AG20443 (cell line): ENCODE results near the gene CHD6.
A peak's percentile ranks its signal among the peaks of the same experiment; 100 is the strongest.

Experiments used
- DNase-seq: peaks from one replicate; pipeline ENCODE4 v3.0.0; 2012; ENCODE audit warnings: low spot score, mixed read lengths

The CHD6 gene

GRCh38 chr20:41507851-41508250, 110.3 kb downstream of the CHD6 start:
- no peak for DNase-seq

DNA sequence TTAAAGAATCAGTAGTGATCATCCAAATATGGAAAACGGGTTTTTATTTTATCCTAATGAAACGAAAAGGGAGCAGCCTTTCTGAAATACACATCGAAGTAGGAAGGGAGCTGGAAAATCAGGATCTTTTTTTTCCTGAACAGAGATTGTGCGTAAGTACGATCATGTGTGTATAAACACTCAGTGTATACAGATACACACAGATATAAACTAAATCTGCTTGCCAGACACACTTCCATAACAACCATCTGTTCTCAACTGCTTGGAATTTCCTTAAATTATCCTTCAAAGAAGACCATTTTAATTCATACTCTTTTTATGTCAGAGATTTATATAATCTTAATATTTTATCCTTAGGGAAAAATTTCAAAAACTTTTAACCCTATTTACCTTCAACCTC, 110.7 kb downstream of the CHD6 start:
- no peak for DNase-seq

GRCh38 chr20:41506192-41506915, 111.8 kb downstream of the CHD6 start:
- DNase-seq, result no peak

DNA sequence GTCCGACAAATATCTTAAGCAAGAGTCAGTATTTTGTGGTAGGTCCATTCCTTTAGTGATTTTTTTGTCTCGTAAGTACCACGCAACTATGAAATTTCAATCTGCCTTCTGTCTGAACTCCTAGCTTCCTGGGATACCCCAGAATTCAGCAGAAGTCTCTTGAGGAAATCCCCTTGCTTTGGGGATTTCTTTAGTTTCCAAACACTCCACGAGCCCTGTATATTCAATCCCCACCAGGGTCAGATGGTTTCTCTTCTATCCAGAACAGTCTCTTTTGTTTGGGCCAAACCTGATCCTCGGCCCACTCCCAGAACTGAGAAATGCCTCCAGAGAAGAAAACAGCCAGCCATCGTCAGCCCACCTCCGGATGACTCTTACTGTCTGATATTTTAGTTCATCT, 113.0 kb downstream of the CHD6 start:
- DNase-seq, result no peak

GRCh38 chr20:41501376-41501775, 116.8 kb downstream of the CHD6 start:
- no peak for DNase-seq

- no peak for DNase-seq
Measured at GRCh38 chr20:41499961-41500725, 118.0 kb downstream of the CHD6 start.

GRCh38 chr20:41499064-41499463, 119.1 kb downstream of the CHD6 start:
- DNase-seq, result no peak

GRCh38 chr20:41497186-41497895, 120.8 kb downstream of the CHD6 start:
- DNase-seq, result no peak

- no peak for DNase-seq
Measured at GRCh38 chr20:41494451-41494850, 123.7 kb downstream of the CHD6 start.

DNA sequence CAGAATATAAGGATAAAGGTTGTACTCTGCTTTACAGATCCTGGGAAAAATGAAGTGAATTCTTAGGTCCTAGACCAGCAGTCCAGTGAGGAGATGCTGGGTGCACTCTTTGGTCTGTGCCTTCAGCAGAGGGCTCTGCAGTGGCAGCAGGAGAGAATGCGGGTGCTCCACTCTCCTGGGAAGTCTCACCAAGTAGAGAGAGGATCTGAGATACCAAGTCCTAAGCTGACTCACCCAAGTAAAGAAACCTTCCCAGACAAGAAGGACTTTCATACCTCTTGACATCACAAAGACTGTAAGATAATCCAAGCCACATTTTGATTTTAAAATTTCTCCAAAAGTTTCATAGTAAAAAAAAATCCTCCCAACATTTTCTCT, 134.6 kb downstream of the CHD6 start:
- DNase-seq, result peak; percentile 32

GRCh38 chr20:41482647-41483552, 135.3 kb downstream of the CHD6 start:
- peak; percentile 76 for DNase-seq

GRCh38 chr20:41480054-41480770, 138.0 kb downstream of the CHD6 start:
- DNase-seq, result no peak

DNA sequence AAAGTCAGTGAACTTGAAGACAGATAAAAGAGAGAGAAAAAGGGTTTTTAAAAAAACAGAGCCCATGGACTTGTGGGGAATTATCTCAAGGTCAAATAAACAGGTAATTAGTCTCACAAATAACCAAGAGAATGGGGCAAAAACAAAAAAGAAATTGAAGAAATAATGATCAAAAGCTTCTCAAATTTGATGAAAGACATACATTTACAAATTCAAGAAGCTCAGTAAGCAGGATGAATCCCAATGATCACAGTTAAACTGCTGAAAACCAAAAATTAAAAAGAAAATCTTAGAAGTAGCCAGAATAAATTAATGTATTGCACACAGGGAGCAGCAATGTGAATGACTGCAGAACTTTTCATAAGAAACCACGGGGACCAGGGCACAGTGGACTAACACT, 139.1 kb downstream of the CHD6 start:
- no peak for DNase-seq

DNA sequence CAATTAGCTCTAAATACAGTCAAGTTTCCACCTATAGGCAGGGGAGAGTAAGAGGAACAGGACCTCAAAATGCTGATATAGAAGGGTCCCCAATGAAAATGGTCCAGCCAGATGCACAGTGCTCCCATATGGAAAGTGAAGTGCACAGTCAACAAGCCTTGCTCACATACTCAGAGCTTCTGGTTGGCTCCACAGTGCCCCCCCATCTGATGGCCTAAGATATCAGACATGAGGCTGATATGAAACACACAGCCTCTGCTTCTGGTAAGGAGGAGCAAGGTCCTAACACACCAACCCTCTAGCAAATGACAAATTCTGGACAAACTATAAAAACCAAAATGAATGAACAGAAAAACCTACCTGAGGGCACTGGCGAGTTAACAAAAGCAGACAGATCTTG, 140.2 kb downstream of the CHD6 start:
- no peak for DNase-seq

- no peak for DNase-seq
Measured at GRCh38 chr20:41476446-41476845, 141.7 kb downstream of the CHD6 start.

GRCh38 chr20:41476013-41476441, 142.2 kb downstream of the CHD6 start:
- DNase-seq, result peak; percentile 81

DNA sequence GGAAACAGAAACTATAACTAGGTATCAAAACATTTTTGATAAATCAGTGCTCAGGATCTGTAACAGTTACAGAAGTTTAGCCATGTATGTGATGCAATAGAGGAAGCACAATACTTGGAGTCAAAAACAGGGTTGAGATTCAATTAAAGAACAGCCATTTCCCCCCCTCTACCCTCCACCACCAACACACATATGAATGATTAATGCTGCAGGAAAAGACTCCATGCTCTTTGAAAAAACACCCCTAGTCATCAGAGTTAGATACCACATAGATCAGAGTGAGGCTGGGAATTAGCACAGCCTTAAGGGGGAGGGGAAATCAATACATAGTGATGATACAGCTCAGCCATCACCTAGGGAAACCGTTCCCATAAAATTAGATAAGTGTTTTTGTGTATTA, 142.7 kb downstream of the CHD6 start:
- DNase-seq, result no peak

DNA sequence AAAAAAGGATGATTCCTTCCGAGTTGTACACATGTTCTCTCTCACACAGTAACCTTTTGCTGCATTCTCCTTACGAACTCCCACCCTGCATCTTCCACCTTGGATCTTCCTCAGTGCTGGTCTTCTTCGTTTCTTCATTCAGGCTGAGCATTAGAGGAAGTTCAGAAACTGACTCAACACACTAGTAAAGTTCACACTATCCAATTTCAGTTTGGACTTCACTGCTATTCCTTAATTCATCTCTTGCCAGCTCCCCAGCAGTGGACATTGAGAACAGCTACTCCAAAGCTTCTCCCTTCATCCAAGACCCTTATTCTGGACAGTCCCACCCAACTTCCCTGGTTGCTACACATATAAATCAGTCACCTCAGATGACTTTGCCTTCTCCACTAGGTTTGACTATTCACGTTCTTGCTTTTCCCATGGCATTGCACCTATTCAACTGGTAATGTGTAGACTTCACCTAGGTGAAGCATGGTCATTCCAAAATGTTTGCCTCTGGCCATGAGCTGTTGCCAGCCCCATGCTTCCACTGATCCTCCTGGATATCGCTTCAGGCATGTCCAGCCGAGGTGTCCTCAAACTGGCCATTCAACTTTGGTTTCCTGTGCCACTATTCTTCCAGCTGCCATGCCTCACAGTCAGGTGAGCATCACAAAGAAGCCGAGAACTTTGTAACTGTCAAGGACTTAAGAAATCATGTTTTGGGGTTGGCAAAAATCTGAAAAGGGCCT, 147.6 kb downstream of the CHD6 start:
- DNase-seq, result no peak

- DNase-seq, result no peak
Measured at GRCh38 chr20:41469868-41470267, 148.3 kb downstream of the CHD6 start.

- DNase-seq, result no peak
Measured at GRCh38 chr20:41468994-41469600, 149.1 kb downstream of the CHD6 start.
